A549 treated with GW870086 at 1 μM for 4 hours (cell line): ENCODE measurements around the gene ARID4A. TPM values are rescaled to one million over a fixed set of nuclear protein-coding genes. Genes with fewer than 3 reads are reported as not detected.

Experiments used
- total RNA-seq: library from RNA; stranded (reverse); fragments of 200-300 nt; extraction: Qiagen RNA extraction; gene quantifications from 5 replicates; pipeline ENCODE4 v1.2.3, GENCODE V29; 2022; ENCODE audit warnings: low read depth

ARID4A gene, protein sequence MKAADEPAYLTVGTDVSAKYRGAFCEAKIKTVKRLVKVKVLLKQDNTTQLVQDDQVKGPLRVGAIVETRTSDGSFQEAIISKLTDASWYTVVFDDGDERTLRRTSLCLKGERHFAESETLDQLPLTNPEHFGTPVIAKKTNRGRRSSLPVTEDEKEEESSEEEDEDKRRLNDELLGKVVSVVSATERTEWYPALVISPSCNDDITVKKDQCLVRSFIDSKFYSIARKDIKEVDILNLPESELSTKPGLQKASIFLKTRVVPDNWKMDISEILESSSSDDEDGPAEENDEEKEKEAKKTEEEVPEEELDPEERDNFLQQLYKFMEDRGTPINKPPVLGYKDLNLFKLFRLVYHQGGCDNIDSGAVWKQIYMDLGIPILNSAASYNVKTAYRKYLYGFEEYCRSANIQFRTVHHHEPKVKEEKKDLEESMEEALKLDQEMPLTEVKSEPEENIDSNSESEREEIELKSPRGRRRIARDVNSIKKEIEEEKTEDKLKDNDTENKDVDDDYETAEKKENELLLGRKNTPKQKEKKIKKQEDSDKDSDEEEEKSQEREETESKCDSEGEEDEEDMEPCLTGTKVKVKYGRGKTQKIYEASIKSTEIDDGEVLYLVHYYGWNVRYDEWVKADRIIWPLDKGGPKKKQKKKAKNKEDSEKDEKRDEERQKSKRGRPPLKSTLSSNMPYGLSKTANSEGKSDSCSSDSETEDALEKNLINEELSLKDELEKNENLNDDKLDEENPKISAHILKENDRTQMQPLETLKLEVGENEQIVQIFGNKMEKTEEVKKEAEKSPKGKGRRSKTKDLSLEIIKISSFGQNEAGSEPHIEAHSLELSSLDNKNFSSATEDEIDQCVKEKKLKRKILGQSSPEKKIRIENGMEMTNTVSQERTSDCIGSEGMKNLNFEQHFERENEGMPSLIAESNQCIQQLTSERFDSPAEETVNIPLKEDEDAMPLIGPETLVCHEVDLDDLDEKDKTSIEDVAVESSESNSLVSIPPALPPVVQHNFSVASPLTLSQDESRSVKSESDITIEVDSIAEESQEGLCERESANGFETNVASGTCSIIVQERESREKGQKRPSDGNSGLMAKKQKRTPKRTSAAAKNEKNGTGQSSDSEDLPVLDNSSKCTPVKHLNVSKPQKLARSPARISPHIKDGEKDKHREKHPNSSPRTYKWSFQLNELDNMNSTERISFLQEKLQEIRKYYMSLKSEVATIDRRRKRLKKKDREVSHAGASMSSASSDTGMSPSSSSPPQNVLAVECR
- total RNA-seq = 2.8 to 5.5 TPM (median 5.0 TPM) in 5 replicates

GRCh38 chr14:58298477-58299400, at the start of gene ARID4A:
Gene ARID4A (plus strand): TSS chr14:58298555. CDS start chr14:58299855, 1,300 bp downstream.

DNA sequence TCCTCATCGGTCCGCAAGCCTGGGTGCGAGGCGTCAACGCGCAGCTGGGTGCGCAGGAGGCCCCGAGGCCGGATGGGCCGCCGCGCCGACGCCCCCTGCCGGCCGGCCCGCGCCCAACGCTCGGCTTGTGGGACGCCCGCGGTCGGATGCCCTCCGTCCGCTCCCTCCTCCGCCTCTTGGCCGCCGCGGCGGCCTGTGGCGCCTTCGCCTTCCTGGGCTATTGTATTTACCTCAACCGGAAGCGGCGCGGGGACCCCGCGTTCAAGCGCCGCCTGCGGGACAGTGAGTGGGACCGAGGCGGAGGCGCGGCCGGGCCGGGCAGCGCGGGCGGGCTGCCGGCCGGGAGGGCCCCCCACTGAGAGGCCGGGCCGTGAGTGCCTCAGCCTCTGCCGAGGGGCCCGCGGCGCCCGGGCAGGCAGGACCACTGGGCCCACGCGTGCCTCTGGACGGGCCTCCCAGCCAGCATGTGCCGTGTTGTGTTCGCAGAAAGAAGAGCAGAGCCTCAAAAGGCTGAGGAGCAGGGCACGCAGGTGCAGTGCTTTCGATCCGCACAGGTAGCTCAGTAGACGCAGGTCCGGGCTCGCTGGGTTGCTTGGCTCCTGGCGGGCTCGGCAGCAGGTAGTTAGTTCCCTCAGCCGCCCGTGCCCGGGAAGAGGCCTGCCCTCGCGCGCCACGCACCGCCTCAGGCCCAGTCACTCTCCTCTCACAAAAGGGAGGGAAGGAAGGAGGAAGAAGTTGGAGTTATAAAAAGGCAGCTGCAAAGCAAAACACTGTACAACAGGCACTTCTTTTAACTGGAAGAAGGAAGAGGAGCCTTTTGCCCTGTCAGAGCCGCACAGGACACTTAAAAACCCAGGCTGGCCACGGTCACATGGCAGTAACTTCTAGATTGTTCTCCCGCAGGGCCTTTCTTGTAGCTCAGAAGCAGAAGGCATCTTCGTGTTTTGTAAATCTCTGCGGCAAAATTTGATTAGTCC, 97.7 kb downstream of the ARID4A start, which contains the start of gene TOMM20L:
Gene TOMM20L, plus strand, starts transcription at position 119 of the 977 bp plus-strand sequence. Its CDS starts 28 bp downstream, at position 147.

Other genes starting within 250 kb of the ARID4A start
- gene ARMH4, start 146.3 kb upstream of the ARID4A start, total RNA-seq = 0.36 to 0.64 TPM (median 0.49 TPM) in 5 replicates
- 43.2 to 51.5 TPM (median 46.4 TPM) in 5 replicates for gene ACTR10, start 98.4 kb upstream of the ARID4A start, total RNA-seq
- gene PSMA3, start 53.7 kb upstream of the ARID4A start, total RNA-seq = 187 to 260 TPM (median 201 TPM) in 5 replicates
- gene TOMM20L, start 97.4 kb downstream of the ARID4A start, total RNA-seq = not detected in 5 replicates
- 66.5 to 80.5 TPM (median 73.7 TPM) in 5 replicates for gene TIMM9, start 129.0 kb downstream of the ARID4A start, total RNA-seq
- 6.0 to 10.6 TPM (median 9.2 TPM) in 5 replicates for gene KIAA0586, start 129.2 kb downstream of the ARID4A start, total RNA-seq